SK-N-SH (cell line): ENCODE results near the gene KRT35. TPM values are rescaled to one million over a fixed set of nuclear protein-coding genes. Genes with fewer than 3 reads are reported as not detected.
A peak's percentile ranks its signal among the peaks of the same experiment; 100 is the strongest.

Source experiments
- CTCF ChIA-PET: fragments of 300-600, 350-600 bp; formaldehyde crosslinking; extraction: SDS; loops from one replicate; lab custom pipeline; 2021; lab: Yijun Ruan, JAX
- POLR2A ChIA-PET: fragments of 350-600 bp; sonication (Branson Sonifier 250); formaldehyde crosslinking; extraction: SDS; loops from one replicate; lab custom pipeline; 2020; ENCODE audit warnings: antibody characterized with exemption, inconsistent platforms; lab: Yijun Ruan, JAX
- DNase-seq: peaks from one replicate; pipeline ENCODE4 v3.0.0; 2012
- H2AFZ ChIP-seq: fragments of 200-600 bp; sonication (generic); 2 replicates; pipeline ENCODE4 v1.8.1; 2016; ENCODE audit warnings: antibody characterized with exemption, mild to moderate bottlenecking, low read depth
- H3F3A ChIP-seq: fragments of 200-600 bp; sonication (generic); replicated peaks from 2 replicates; pipeline ENCODE3; 2016; ENCODE audit warnings: antibody characterized with exemption, mild to moderate bottlenecking; ENCODE audit not compliant: insufficient read depth
- H3K27ac ChIP-seq, 2 experiments: fragments of 200-500 bp in 1 of 2; fragments of 200-600 bp in 1 of 2; sonication (Bioruptor generic) in 1 of 2; sonication (generic), shearing (Covaris generic) in 1 of 2; 2 replicates each; pipeline versions ENCODE4 v1.5.1 to v1.6.1; 2014 to 2016; ENCODE audit warnings: low read depth in 2 of 2, inconsistent platforms in 1 of 2, low read length in 1 of 2, mild to moderate bottlenecking in 1 of 2, mixed read lengths in 1 of 2
- H3K27me3 ChIP-seq: fragments of 200-600 bp; sonication (generic), shearing (Covaris generic); 2 replicates; pipeline ENCODE4 v1.6.1; 2016; ENCODE audit warnings: mixed run types; ENCODE audit not compliant: insufficient read depth
- H3K36me3 ChIP-seq, 2 experiments: fragments of 200-500 bp in 1 of 2; fragments of 200-600 bp in 1 of 2; sonication (Bioruptor generic) in 1 of 2; sonication (generic) in 1 of 2; replicated peaks in 1 of 2; 2 replicates each; pipeline versions ENCODE3 to v1.5.1; 2014 to 2016; ENCODE audit warnings: low read length in 1 of 2, mild to moderate bottlenecking in 1 of 2; ENCODE audit not compliant: insufficient read depth in 2 of 2, control insufficient read depth in 1 of 2
- H3K4me1 ChIP-seq, 2 experiments: fragments of 200-500 bp in 1 of 2; fragments of 200-600 bp in 1 of 2; sonication (Bioruptor generic) in 1 of 2; sonication (generic), shearing (Covaris generic) in 1 of 2; 2 replicates each; pipeline versions ENCODE4 v1.5.1 to v1.6.1; 2014 to 2016; ENCODE audit warnings: low read depth in 1 of 2, low read length in 1 of 2, mixed run types in 1 of 2; ENCODE audit not compliant: insufficient read depth in 2 of 2, control insufficient read depth in 1 of 2
- H3K4me2 ChIP-seq: fragments of 200-600 bp; sonication (generic), shearing (Covaris generic); 2 replicates; pipeline ENCODE4 v1.6.1; 2017; ENCODE audit warnings: mixed run types
- H3K4me3 ChIP-seq, 2 experiments: fragments of 200-500 bp in 1 of 2; fragments of 200-600 bp in 1 of 2; sonication (Bioruptor generic) in 1 of 2; sonication (generic), shearing (Covaris generic) in 1 of 2; 2 replicates each; pipeline versions ENCODE4 v1.5.1 to v1.8.1; 2014 to 2016; ENCODE audit warnings: low read depth in 2 of 2, inconsistent platforms in 1 of 2, low read length in 1 of 2, mild to moderate bottlenecking in 1 of 2, mixed read lengths in 1 of 2, moderate library complexity in 1 of 2
- H3K79me2 ChIP-seq: fragments of 200-600 bp; sonication (generic); 2 replicates; pipeline ENCODE4 v1.8.1; 2017; ENCODE audit warnings: mild to moderate bottlenecking; ENCODE audit not compliant: insufficient read depth
- H3K9ac ChIP-seq: fragments of 200-600 bp; sonication (generic); 2 replicates; pipeline ENCODE4 v1.6.1; 2017; ENCODE audit warnings: mixed run types
- H3K9me2 ChIP-seq: fragments of 200-600 bp; sonication (generic); 2 replicates; pipeline ENCODE4 v1.6.1; 2017; ENCODE audit warnings: mixed run types
- H3K9me3 ChIP-seq: fragments of 200-600 bp; sonication (generic); 2 replicates; pipeline ENCODE4 v1.6.1; 2017; ENCODE audit warnings: mixed run types, mild to moderate bottlenecking, moderate library complexity
- H4K20me1 ChIP-seq: fragments of 200-600 bp; sonication (generic); 2 replicates; pipeline ENCODE4 v1.6.1; 2017; ENCODE audit warnings: mild to moderate bottlenecking, mixed run types; ENCODE audit not compliant: insufficient read depth
- CHD2 ChIP-seq: fragments of 150-350 bp; IDR thresholded peaks from 2 replicates; pipeline ENCODE4 v1.6.1; 2018; ENCODE audit warnings: low read length; ENCODE audit not compliant: partially characterized antibody
- CTCF ChIP-seq: fragments of 200-600 bp; sonication (generic); IDR thresholded peaks from 2 replicates; pipeline ENCODE4 v1.6.1; 2017; ENCODE audit warnings: antibody characterized with exemption, mild to moderate bottlenecking, moderate library complexity
- ELF1 ChIP-seq: IDR thresholded peaks from 2 replicates; pipeline ENCODE4 v1.4.0; 2012
- EP300 ChIP-seq, 2 experiments: IDR thresholded peaks; 2 replicates each; pipeline versions ENCODE4 v1.4.0 to v1.6.1; 2012; ENCODE audit warnings: borderline replicate concordance in 1 of 2, low read depth in 1 of 2, low read length in 1 of 2
- EZH2phosphoT487 ChIP-seq: fragments of 200-600 bp; sonication (generic); IDR thresholded peaks from 2 replicates; pipeline ENCODE4 v1.6.1; 2017; ENCODE audit warnings: low read depth, mixed run types, mild to moderate bottlenecking, antibody characterized with exemption, moderate library complexity, borderline replicate concordance
- FOSL2 ChIP-seq: IDR thresholded peaks from 2 replicates; pipeline ENCODE4 v1.4.0; 2012; ENCODE audit warnings: low read depth, mild to moderate bottlenecking, moderate library complexity, borderline replicate concordance
- FOXJ3 ChIP-seq: sonication (generic); formaldehyde crosslinking; IDR thresholded peaks from 2 replicates; pipeline ENCODE4 v1.5.1; 2020; ENCODE audit warnings: mild to moderate bottlenecking, missing genetic modification reagents
- FOXM1 ChIP-seq: IDR thresholded peaks from 2 replicates; pipeline ENCODE4 v1.4.0; 2012; ENCODE audit warnings: low read depth, mild to moderate bottlenecking
- GABPA ChIP-seq: IDR thresholded peaks from 2 replicates; pipeline ENCODE4 v1.4.0; 2012; ENCODE audit warnings: low read depth, mild to moderate bottlenecking
- GATA2 ChIP-seq: sonication (generic); formaldehyde crosslinking; IDR thresholded peaks from 2 replicates; pipeline ENCODE4 v1.5.0; 2020; ENCODE audit warnings: mild to moderate bottlenecking, missing genetic modification reagents
- IRF3 ChIP-seq: fragments of 150-350 bp; IDR thresholded peaks from 2 replicates; pipeline ENCODE4 v1.6.1; 2016; ENCODE audit warnings: mild to moderate bottlenecking, low read depth, low read length
- JUND ChIP-seq: IDR thresholded peaks from 2 replicates; pipeline ENCODE4 v1.4.0; 2012
- MEF2A ChIP-seq: IDR thresholded peaks from 2 replicates; pipeline ENCODE4 v1.4.0; 2012; ENCODE audit warnings: low read depth, borderline replicate concordance
- MXI1 ChIP-seq: IDR thresholded peaks from 2 replicates; pipeline ENCODE4 v1.6.1; 2012; ENCODE audit warnings: mild to moderate bottlenecking, low read depth, low read length, improper control_type of control experiment
- NFIC ChIP-seq: IDR thresholded peaks from 2 replicates; pipeline ENCODE4 v1.4.0; 2012; ENCODE audit warnings: borderline replicate concordance
- NRF1 ChIP-seq: IDR thresholded peaks from 2 replicates; pipeline ENCODE4 v1.6.1; 2012; ENCODE audit warnings: low read depth, mild to moderate bottlenecking, low read length
- PBX3 ChIP-seq: IDR thresholded peaks from 2 replicates; pipeline ENCODE4; 2012
- RAD21 ChIP-seq: IDR thresholded peaks from 2 replicates; pipeline ENCODE4 v1.6.1; 2012; ENCODE audit warnings: mild to moderate bottlenecking, low read length
- RCOR1 ChIP-seq: fragments of 150-350 bp; IDR thresholded peaks from 2 replicates; pipeline ENCODE4 v1.6.1; 2017; ENCODE audit warnings: antibody characterized with exemption, low read length
- RFX5 ChIP-seq: IDR thresholded peaks from 2 replicates; pipeline ENCODE4 v1.6.1; 2012; ENCODE audit warnings: mild to moderate bottlenecking, improper control_type of control experiment, low read length
- RXRA ChIP-seq: IDR thresholded peaks from 2 replicates; pipeline ENCODE4 v1.4.0; 2012; ENCODE audit warnings: low read depth, mild to moderate bottlenecking, borderline replicate concordance
- SMC3 ChIP-seq: IDR thresholded peaks from 2 replicates; pipeline ENCODE4 v1.6.1; 2012; ENCODE audit warnings: low read depth, low read length, improper control_type of control experiment
- TAF1 ChIP-seq: IDR thresholded peaks from 2 replicates; pipeline ENCODE4 v1.6.1; 2012; ENCODE audit warnings: low read depth, mild to moderate bottlenecking, low read length, moderate library complexity, borderline replicate concordance
- TCF12 ChIP-seq: IDR thresholded peaks from 2 replicates; pipeline ENCODE4 v1.4.0; 2012
- TEAD4 ChIP-seq: IDR thresholded peaks from 2 replicates; pipeline ENCODE4 v1.4.0; 2012; ENCODE audit warnings: mild to moderate bottlenecking, borderline replicate concordance; ENCODE audit not compliant: insufficient read depth
- USF2 ChIP-seq: fragments of 150-350 bp; IDR thresholded peaks from 2 replicates; pipeline ENCODE4 v1.6.1; 2017; ENCODE audit warnings: antibody characterized with exemption, low read length, low read depth, borderline replicate concordance
- YY1 ChIP-seq: IDR thresholded peaks from 2 replicates; pipeline ENCODE4 v1.4.0; 2012; ENCODE audit warnings: low read depth, mild to moderate bottlenecking
- ZBTB33 ChIP-seq: IDR thresholded peaks from 2 replicates; pipeline ENCODE4 v1.4.0; 2012; ENCODE audit warnings: low read depth, borderline replicate concordance
- WGBS: methylation state at CpG from one replicate; pipeline ENCODE4 v1.1.6; 2017; ENCODE audit warnings: low lambda C conversion rate; 5-methylcytosine and 5-hydroxymethylcytosine counted together
- polyA plus RNA-seq, 3 experiments: library from polyadenylated mRNA; depleted of rRNA; stranded (reverse); fragments of >200 nt; gene quantifications; 2 replicates each; pipeline ENCODE4 v1.2.3, GENCODE V29; 2012

The KRT35 gene
- polyA plus RNA-seq, 1 of the 3 experiments (the other 2 are of a cell fraction): not detected

- H3K9me2 ChIP-seq: no peaks in the 10 kb centered on the region
- no peaks in the 10 kb centered on the region for H3K79me2 ChIP-seq
- no peak overlapping the region for H2AFZ ChIP-seq
- H3K36me3 ChIP-seq: no peaks in the 10 kb centered on the region
- ChIA-PET POLR2A (interaction anchor here (0.6 to 3.3 kb wide), 9 partner anchors 8 to 604 kb away, joined by 3 to 30 read pairs (median 3); partner anchors contain the start of gene EIF1), CTCF (interaction anchor here (0.8 to 6.1 kb wide), 9 partner anchors 8 to 141 kb away, joined by 3 to 124 read pairs (median 4); no protein-coding TSS in a partner anchor)
- peak overlapping the region; percentile 59 to 75; a peak in 3 of 4 replicates for H3K27ac ChIP-seq
- H3K27me3 ChIP-seq: no peaks in the 10 kb centered on the region
- H3K4me2 ChIP-seq: peak overlapping the region; percentile 66
- H3K9me3 ChIP-seq: no peaks in the 10 kb centered on the region
- no peak for DNase-seq
- peaks cover 41 to 61% of the 10 kb centered on the region in 2 experiments for H3K4me1 ChIP-seq
- H3K4me3 ChIP-seq: no peak overlapping the region
- H4K20me1 ChIP-seq: no peaks in the 10 kb centered on the region
- peak overlapping the region; percentile 51 for H3K9ac ChIP-seq
- WGBS: 29% methylated on average over 6 of the region's 6 CpGs
- H3F3A ChIP-seq: peaks cover 2% of the 10 kb centered on the region
- TF ChIP-seq SMC3: no peak
- peak; percentile 49; the same call in 1 of the 2 replicates for TF ChIP-seq GABPA
- TF ChIP-seq RFX5: no peak
- no peak for TF ChIP-seq CHD2
- TF ChIP-seq CTCF: no peak
- no peak for TF ChIP-seq RCOR1
- no peak for TF ChIP-seq ELF1
- TF ChIP-seq TAF1: no peak; the same call in 1 of the 2 replicates
- TF ChIP-seq FOXM1: no peak
- TF ChIP-seq MXI1: no peak
- TF ChIP-seq USF2: no peak
- TF ChIP-seq RXRA: 0 out of 2 replicates have a peak, but pooled peaks have one; percentile 30
- TF ChIP-seq NRF1: no peak
- TF ChIP-seq ZBTB33: no peak
- TF ChIP-seq IRF3: no peak
- TF ChIP-seq EP300 (IDR thresholded peaks at IDR 0.05; ENCODE audit: borderline replicate concordance in 1 of 2, low read depth in 1 of 2, low read length in 1 of 2): peak in 1 of 2 experiments; percentile 46; a peak in 1 of 4 replicates
- no peak for TF ChIP-seq JUND
- no peak for TF ChIP-seq GATA2 (CRISPR knock-in tag)
- peak; percentile 21; the same call in 1 of the 2 replicates for TF ChIP-seq NFIC
- peak; percentile 84; the same call in 1 of the 2 replicates for TF ChIP-seq FOSL2
- TF ChIP-seq RAD21: no peak
- TF ChIP-seq PBX3: no peak; the same call in 1 of the 2 replicates
- TF ChIP-seq TEAD4: no peak
- TF ChIP-seq TCF12: peak; percentile 59; the same call in 1 of the 2 replicates
- TF ChIP-seq YY1: no peak
- TF ChIP-seq FOXJ3: 0 out of 2 replicates have a peak, but pooled peaks have one; percentile 1
- no peak; the same call in 1 of the 2 replicates for TF ChIP-seq MEF2A
- TF ChIP-seq EZH2phosphoT487: no peak
Measured at GRCh38 chr17:41521574-41522261, 40.8 kb upstream of the KRT35 start.
